ENCODE measurements around the gene NUBPL. TPM values are rescaled to one million over a fixed set of nuclear protein-coding genes. Genes with fewer than 3 reads are reported as not detected.
"Not testable (repeated sequence)": the region's sequence is repeated elsewhere in the genome, so short reads cannot be mapped to it uniquely, and the experiment has no call there.

Gene NUBPL
- total RNA-seq, 6 donors from 2014 or later, result 3.2 to 15.2 (median 8.2) TPM

DNA sequence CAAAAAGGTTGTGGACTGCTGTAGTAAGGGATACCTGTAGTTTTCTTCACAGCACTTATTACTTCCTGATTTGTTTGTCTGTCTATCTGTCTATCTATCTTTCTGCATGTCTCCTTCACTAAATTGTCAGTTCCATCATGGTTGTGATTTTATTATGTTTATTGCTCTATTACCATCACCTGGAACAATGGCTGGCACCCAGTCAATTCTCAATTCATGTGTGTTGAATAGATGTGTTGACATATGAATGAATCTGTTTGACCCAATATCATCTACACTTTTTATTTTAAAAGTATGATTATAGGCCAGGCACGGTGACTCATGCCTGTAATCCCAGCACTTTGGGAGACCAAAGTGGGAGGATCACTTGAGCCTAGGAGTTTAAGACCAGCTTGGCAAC, 224.4 kb downstream of the NUBPL start:
- H3K27me3 ChIP-seq, result no peaks in the 10 kb centered on the region
- H3K9me3 ChIP-seq, result peaks cover 0 to 13% (median 4%) of the 10 kb centered on the region in 4 donors
- WGBS, 2 donors, result 94 to 96% methylated on average over 1 of the region's 1 CpG
- ATAC-seq (ENCODE audit: low FRiP score in 2 of 2) (no peak), DNase-seq (no peak)
- TF ChIP-seq POLR2A (IDR thresholded peaks at IDR 0.05) (no peak), POLR2AphosphoS5 (IDR thresholded peaks at IDR 0.05) (no peak), EP300 (IDR thresholded peaks at IDR 0.05) (no peak)
- TF ChIP-seq, protein P1, sequence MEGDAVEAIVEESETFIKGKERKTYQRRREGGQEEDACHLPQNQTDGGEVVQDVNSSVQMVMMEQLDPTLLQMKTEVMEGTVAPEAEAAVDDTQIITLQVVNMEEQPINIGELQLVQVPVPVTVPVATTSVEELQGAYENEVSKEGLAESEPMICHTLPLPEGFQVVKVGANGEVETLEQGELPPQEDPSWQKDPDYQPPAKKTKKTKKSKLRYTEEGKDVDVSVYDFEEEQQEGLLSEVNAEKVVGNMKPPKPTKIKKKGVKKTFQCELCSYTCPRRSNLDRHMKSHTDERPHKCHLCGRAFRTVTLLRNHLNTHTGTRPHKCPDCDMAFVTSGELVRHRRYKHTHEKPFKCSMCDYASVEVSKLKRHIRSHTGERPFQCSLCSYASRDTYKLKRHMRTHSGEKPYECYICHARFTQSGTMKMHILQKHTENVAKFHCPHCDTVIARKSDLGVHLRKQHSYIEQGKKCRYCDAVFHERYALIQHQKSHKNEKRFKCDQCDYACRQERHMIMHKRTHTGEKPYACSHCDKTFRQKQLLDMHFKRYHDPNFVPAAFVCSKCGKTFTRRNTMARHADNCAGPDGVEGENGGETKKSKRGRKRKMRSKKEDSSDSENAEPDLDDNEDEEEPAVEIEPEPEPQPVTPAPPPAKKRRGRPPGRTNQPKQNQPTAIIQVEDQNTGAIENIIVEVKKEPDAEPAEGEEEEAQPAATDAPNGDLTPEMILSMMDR (IDR thresholded peaks at IDR 0.05), result no peak
- no peaks in the 10 kb centered on the region for H3K4me1 ChIP-seq
- no peak overlapping the region for H3K27ac ChIP-seq
- no peaks in the 10 kb centered on the region for H3K36me3 ChIP-seq
- H3K4me3 ChIP-seq, result no peak overlapping the region

DNA sequence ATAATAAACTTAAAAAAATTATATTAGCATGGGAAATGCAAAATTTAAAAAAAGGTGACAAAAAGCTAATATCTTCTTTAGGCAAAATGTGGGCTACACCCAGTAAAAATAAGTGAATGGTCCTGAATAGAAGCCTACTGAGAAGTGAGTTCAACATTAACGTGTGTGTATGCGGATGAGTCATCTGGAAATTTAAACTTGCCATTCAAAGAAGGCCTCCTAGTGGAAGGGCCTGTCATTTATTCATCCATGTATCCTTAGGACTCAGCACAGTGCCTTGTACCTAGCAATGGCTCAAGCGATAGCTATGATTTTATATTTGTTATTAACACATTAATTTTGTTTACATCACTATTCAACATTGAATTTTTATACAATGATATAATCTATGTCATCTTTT, 226.2 kb downstream of the NUBPL start:
- Histone ChIP-seq H3K9me3 (no peaks in the 10 kb centered on the region), H3K4me3 (no peak overlapping the region), H3K27ac (no peak overlapping the region), H3K4me1 (no peaks in the 10 kb centered on the region), H3K27me3 (no peaks in the 10 kb centered on the region), H3K36me3 (no peaks in the 10 kb centered on the region)
- ATAC-seq (ENCODE audit: low FRiP score in 2 of 2) (no peak), DNase-seq (no peak)
- TF ChIP-seq EP300 (IDR thresholded peaks at IDR 0.05) (no peak), POLR2A (IDR thresholded peaks at IDR 0.05) (no peak), POLR2AphosphoS5 (IDR thresholded peaks at IDR 0.05) (no peak)
- TF ChIP-seq, protein P1 (IDR thresholded peaks at IDR 0.05), result no peak
- WGBS, 2 donors, result 90 to 92% methylated on average over 3 of the region's 3 CpGs

DNA sequence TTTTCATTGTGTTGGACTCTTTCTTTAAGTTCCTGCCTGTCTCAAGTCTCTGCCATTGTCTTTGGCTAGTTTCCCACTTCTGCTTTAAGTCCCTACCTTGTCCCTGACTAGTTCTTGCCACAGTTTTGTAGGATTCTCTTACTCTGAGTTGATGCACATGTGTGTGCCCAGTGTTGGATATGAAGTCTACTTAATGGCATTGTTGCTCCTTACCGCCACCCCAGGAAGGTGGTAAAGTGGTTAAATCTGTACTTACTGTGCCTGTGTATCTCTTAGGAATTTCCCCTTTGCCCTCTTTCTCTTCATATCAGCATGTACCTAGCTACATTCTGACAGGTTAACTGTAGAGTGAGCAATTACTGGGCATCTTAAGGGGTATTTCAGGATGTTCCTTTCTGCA, 227.1 kb downstream of the NUBPL start:
- ATAC-seq (ENCODE audit: low FRiP score in 2 of 2) (no peak), DNase-seq (no peak)
- no peaks in the 10 kb centered on the region for H3K36me3 ChIP-seq
- 94 to 100% methylated on average over 1 of the region's 1 CpG for WGBS, 2 donors
- H3K9me3 ChIP-seq, result no peaks in the 10 kb centered on the region
- TF ChIP-seq EP300 (IDR thresholded peaks at IDR 0.05) (no peak), POLR2AphosphoS5 (IDR thresholded peaks at IDR 0.05) (no peak), POLR2A (IDR thresholded peaks at IDR 0.05) (no peak)
- TF ChIP-seq, protein P1 (IDR thresholded peaks at IDR 0.05), result no peak
- H3K4me1 ChIP-seq, result no peaks in the 10 kb centered on the region
- H3K27ac ChIP-seq, result no peak overlapping the region
- no peaks in the 10 kb centered on the region for H3K27me3 ChIP-seq
- no peak overlapping the region for H3K4me3 ChIP-seq

DNA sequence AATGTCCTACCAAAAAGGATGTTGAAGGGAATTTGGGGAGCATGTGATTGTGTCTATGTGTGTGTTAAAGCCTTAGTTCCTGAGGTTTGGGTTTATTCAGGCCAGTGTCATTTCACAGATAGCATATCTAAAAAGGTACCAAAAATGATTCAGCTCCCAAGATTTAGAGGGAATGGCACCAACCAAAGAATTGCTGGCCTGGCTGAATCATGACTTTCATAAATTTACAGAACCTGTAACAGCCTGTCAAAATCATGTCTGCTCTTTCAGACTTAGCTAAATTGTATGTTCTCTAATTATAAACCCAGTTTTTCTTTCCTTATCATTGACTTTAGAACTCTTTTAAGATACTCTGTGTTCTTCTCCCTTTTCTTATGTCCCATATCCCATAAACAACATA, 231.5 kb downstream of the NUBPL start:
- H3K4me1 ChIP-seq, result no peaks in the 10 kb centered on the region
- no peak overlapping the region for H3K4me3 ChIP-seq
- ATAC-seq (ENCODE audit: low FRiP score in 2 of 2) (no peak), DNase-seq (no peak)
- no peaks in the 10 kb centered on the region for H3K9me3 ChIP-seq
- no peaks in the 10 kb centered on the region for H3K27me3 ChIP-seq
- no peak overlapping the region for H3K27ac ChIP-seq
- TF ChIP-seq, protein P1 (IDR thresholded peaks at IDR 0.05), result no peak
- TF ChIP-seq EP300 (IDR thresholded peaks at IDR 0.05) (no peak), POLR2AphosphoS5 (IDR thresholded peaks at IDR 0.05) (no peak), POLR2A (IDR thresholded peaks at IDR 0.05) (no peak)
- no peaks in the 10 kb centered on the region for H3K36me3 ChIP-seq

DNA sequence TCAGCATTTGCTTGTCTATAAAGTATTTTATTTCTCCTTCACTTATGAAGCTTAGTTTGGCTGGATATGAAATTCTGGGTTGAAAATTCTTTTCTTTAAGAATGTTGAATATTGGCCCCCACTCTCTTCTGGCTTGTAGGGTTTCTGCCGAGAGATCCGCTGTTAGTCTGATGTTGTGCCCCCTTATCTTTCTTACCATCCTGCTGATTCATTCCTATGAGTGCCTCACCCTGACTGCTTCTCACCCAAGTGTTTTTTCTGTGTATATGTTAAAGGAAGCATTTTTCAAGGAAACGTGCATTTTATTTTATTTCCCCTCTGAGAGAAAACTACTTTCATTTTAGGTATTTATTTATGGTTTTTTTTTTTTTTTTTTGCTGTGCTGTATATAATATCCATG, 236.7 kb downstream of the NUBPL start:
- not testable (repeated sequence) for H3K4me1 ChIP-seq; H3K27me3 ChIP-seq; H3K27ac ChIP-seq; H3K36me3 ChIP-seq; H3K4me3 ChIP-seq; DNase-seq; H3K9me3 ChIP-seq; ATAC-seq (ENCODE audit: low FRiP score in 2 of 2)
- WGBS, 2 donors, result 94% methylated on average over 3 of the region's 3 CpGs
